HG02981 (cell line): ENCODE data around the gene SH2D2A.

ENCODE experiments used
- ATAC-seq: cut with Tn5 transposase; IDR thresholded peaks from one replicate; pipeline ENCODE4 v1.9.1; 2021; ENCODE audit warnings: mild to moderate bottlenecking, moderate library complexity; ENCODE audit not compliant: unreplicated experiment

SH2D2A gene

GRCh38 chr1:156848461-156849150 is 32.0 kb upstream of the SH2D2A start:
- ATAC-seq: no peak

GRCh38 chr1:156847591-156848460 is 31.2 kb upstream of the SH2D2A start:
- no peak for ATAC-seq

- ATAC-seq: no peak
Observed at GRCh38 chr1:156846643-156847042, 30.0 kb upstream of the SH2D2A start.

- no peak for ATAC-seq
Observed at GRCh38 chr1:156845953-156846545, 29.4 kb upstream of the SH2D2A start.

- no peak for ATAC-seq
Observed at GRCh38 chr1:156845055-156845952, 28.7 kb upstream of the SH2D2A start.

- ATAC-seq: no peak
Observed at GRCh38 chr1:156844638-156845037, 28.0 kb upstream of the SH2D2A start.

- no peak for ATAC-seq
Observed at GRCh38 chr1:156844102-156844501, 27.5 kb upstream of the SH2D2A start.

GRCh38 chr1:156842618-156843300 is 26.1 kb upstream of the SH2D2A start:
- ATAC-seq: no peak

- no peak for ATAC-seq
Observed at GRCh38 chr1:156841295-156841855, 24.7 kb upstream of the SH2D2A start.

GRCh38 chr1:156840898-156841279 is 24.2 kb upstream of the SH2D2A start:
- no peak for ATAC-seq

GRCh38 chr1:156840186-156840897 is 23.7 kb upstream of the SH2D2A start:
- no peak for ATAC-seq

- ATAC-seq: no peak
Observed at GRCh38 chr1:156839426-156840109, 22.9 kb upstream of the SH2D2A start.

GRCh38 chr1:156838972-156839371 is 22.3 kb upstream of the SH2D2A start:
- ATAC-seq: no peak

GRCh38 chr1:156836892-156837291 is 20.2 kb upstream of the SH2D2A start:
- no peak for ATAC-seq

- ATAC-seq: no peak
Observed at GRCh38 chr1:156836041-156836654, 19.5 kb upstream of the SH2D2A start.

- no peak for ATAC-seq
Observed at GRCh38 chr1:156834322-156834721, 17.7 kb upstream of the SH2D2A start.

GRCh38 chr1:156833603-156834002 is 17.0 kb upstream of the SH2D2A start:
- no peak for ATAC-seq

- ATAC-seq: no peak
Observed at GRCh38 chr1:156832434-156832833, 15.8 kb upstream of the SH2D2A start.
